ENCODE measurements around the gene FAM83F. TPM values are rescaled to one million over a fixed set of nuclear protein-coding genes. Genes with fewer than 3 reads are reported as not detected.

FAM83F gene
- total RNA-seq, 1 experiment from 2014 or later, result 21.0 TPM

GRCh38 chr22:39967103-39967829 lies 27.5 kb upstream of the FAM83F start:
- no peak for DNase-seq
- H3K27ac Mint-ChIP-seq (ENCODE audit: unreplicated experiment), result no peak overlapping the region

GRCh38 chr22:39967996-39968972 lies 26.5 kb upstream of the FAM83F start:
- Mint-ChIP-seq H3K27ac (ENCODE audit: unreplicated experiment) (no peak overlapping the region), H3K4me3 (ENCODE audit: low read depth, unreplicated experiment) (no peak overlapping the region), H3K4me1 (ENCODE audit: low read depth, unreplicated experiment) (peaks cover 13% of the 10 kb centered on the region), H3K27me3 (ENCODE audit: unreplicated experiment) (peaks cover 71% of the 10 kb centered on the region), H3K9me3 (ENCODE audit: low read depth, unreplicated experiment) (no peaks in the 10 kb centered on the region), H3K36me3 (ENCODE audit: insufficient read depth, unreplicated experiment) (no peaks in the 10 kb centered on the region)
- intact Hi-C loops (cut with micrococcal nuclease; ENCODE audit: unreplicated experiment), result no loop called here
- CTCF ChIA-PET, result no interaction called here
- no TSS peak for BruUV-seq (replicated peaks)
- TF ChIP-seq CTCF (IDR thresholded peaks at IDR 0.05; ENCODE audit: unreplicated experiment), result no peak
- DNase-seq, result no peak

More at GRCh38 chr22:39967103-39967829, 27.5 kb upstream of the FAM83F start:
- no TSS peak for BruUV-seq (replicated peaks)
- CTCF ChIA-PET, result interaction anchor here (1.0 kb wide), 1 partner anchor 23 kb away, joined by 3 read pairs; no protein-coding TSS in a partner anchor
- Mint-ChIP-seq H3K4me1 (ENCODE audit: low read depth, unreplicated experiment) (peaks cover 13% of the 10 kb centered on the region), H3K36me3 (ENCODE audit: insufficient read depth, unreplicated experiment) (no peaks in the 10 kb centered on the region), H3K27me3 (ENCODE audit: unreplicated experiment) (peaks cover 61% of the 10 kb centered on the region), H3K4me3 (ENCODE audit: low read depth, unreplicated experiment) (no peak overlapping the region), H3K9me3 (ENCODE audit: low read depth, unreplicated experiment) (no peaks in the 10 kb centered on the region)
- TF ChIP-seq CTCF (IDR thresholded peaks at IDR 0.05; ENCODE audit: unreplicated experiment), result no peak
- intact Hi-C loops (cut with micrococcal nuclease; ENCODE audit: unreplicated experiment), result no loop called here

GRCh38 chr22:39970742-39971141 lies 24.0 kb upstream of the FAM83F start:
- peaks cover 13% of the 10 kb centered on the region for H3K4me1 Mint-ChIP-seq (ENCODE audit: low read depth, unreplicated experiment)
- H3K36me3 Mint-ChIP-seq (ENCODE audit: insufficient read depth, unreplicated experiment), result no peaks in the 10 kb centered on the region
- BruUV-seq (replicated peaks), result no TSS peak
- H3K4me3 Mint-ChIP-seq (ENCODE audit: low read depth, unreplicated experiment), result no peak overlapping the region
- no peak for DNase-seq
- no peak overlapping the region for H3K27ac Mint-ChIP-seq (ENCODE audit: unreplicated experiment)
- H3K27me3 Mint-ChIP-seq (ENCODE audit: unreplicated experiment), result peaks cover 88% of the 10 kb centered on the region
- no peak for TF ChIP-seq CTCF (IDR thresholded peaks at IDR 0.05; ENCODE audit: unreplicated experiment)
- intact Hi-C loops (cut with micrococcal nuclease; ENCODE audit: unreplicated experiment), result no loop called here
- CTCF ChIA-PET, result interaction anchor here (0.5 to 1.0 kb wide), 2 partner anchors 10 to 12 kb away, joined by 3 to 5 read pairs; no protein-coding TSS in a partner anchor
- H3K9me3 Mint-ChIP-seq (ENCODE audit: low read depth, unreplicated experiment), result no peaks in the 10 kb centered on the region

GRCh38 chr22:39972641-39973040 lies 22.1 kb upstream of the FAM83F start:
- peaks cover under 1% of the 10 kb centered on the region for H3K4me1 Mint-ChIP-seq (ENCODE audit: low read depth, unreplicated experiment)
- CTCF ChIA-PET, result no interaction called here
- TF ChIP-seq CTCF (IDR thresholded peaks at IDR 0.05; ENCODE audit: unreplicated experiment), result no peak
- no peaks in the 10 kb centered on the region for H3K36me3 Mint-ChIP-seq (ENCODE audit: insufficient read depth, unreplicated experiment)
- no TSS peak for BruUV-seq (replicated peaks)
- intact Hi-C loops (cut with micrococcal nuclease; ENCODE audit: unreplicated experiment), result no loop called here
- H3K27ac Mint-ChIP-seq (ENCODE audit: unreplicated experiment), result no peak overlapping the region
- no peak for DNase-seq
- H3K27me3 Mint-ChIP-seq (ENCODE audit: unreplicated experiment), result peaks cover 89% of the 10 kb centered on the region
- H3K9me3 Mint-ChIP-seq (ENCODE audit: low read depth, unreplicated experiment), result no peaks in the 10 kb centered on the region
- H3K4me3 Mint-ChIP-seq (ENCODE audit: low read depth, unreplicated experiment), result no peak overlapping the region

All from Calu3 (cell line).